SK-N-DZ (cell line): ENCODE data around the gene KCNIP1.

Source experiments
- DNase-seq: peaks from one replicate; pipeline ENCODE4 v3.0.0-alpha.2; 2015; ENCODE audit warnings: low spot score

Gene KCNIP1

GRCh38 chr5:170563824-170564567, 60.2 kb downstream of the KCNIP1 start:
- DNase-seq: no peak

GRCh38 chr5:170565072-170565471, 61.3 kb downstream of the KCNIP1 start:
- no peak for DNase-seq

- DNase-seq: no peak
Observed at GRCh38 chr5:170569101-170569500, 65.3 kb downstream of the KCNIP1 start.

GRCh38 chr5:170570476-170570875, 66.7 kb downstream of the KCNIP1 start:
- DNase-seq: no peak

- no peak for DNase-seq
Observed at GRCh38 chr5:170571281-170571731, 67.5 kb downstream of the KCNIP1 start.

- DNase-seq: no peak
Observed at GRCh38 chr5:170571875-170572852, 68.3 kb downstream of the KCNIP1 start.

- no peak for DNase-seq
Observed at GRCh38 chr5:170573114-170573513, 69.3 kb downstream of the KCNIP1 start.

- no peak for DNase-seq
Observed at GRCh38 chr5:170573660-170574059, 69.8 kb downstream of the KCNIP1 start.

GRCh38 chr5:170576602-170577535, 73.0 kb downstream of the KCNIP1 start:
- no peak for DNase-seq

GRCh38 chr5:170579601-170580000, 75.8 kb downstream of the KCNIP1 start:
- no peak for DNase-seq

- no peak for DNase-seq
Observed at GRCh38 chr5:170581211-170581610, 77.4 kb downstream of the KCNIP1 start.

- DNase-seq: no peak
Observed at GRCh38 chr5:170582644-170583330, 79.0 kb downstream of the KCNIP1 start.

GRCh38 chr5:170584003-170584402, 80.2 kb downstream of the KCNIP1 start:
- no peak for DNase-seq

GRCh38 chr5:170584450-170585058, 80.7 kb downstream of the KCNIP1 start:
- DNase-seq: no peak

- no peak for DNase-seq
Observed at GRCh38 chr5:170585273-170585948, 81.6 kb downstream of the KCNIP1 start.

- DNase-seq: no peak
Observed at GRCh38 chr5:170587808-170588207, 84.0 kb downstream of the KCNIP1 start.

- no peak for DNase-seq
Observed at GRCh38 chr5:170589643-170590042, 85.8 kb downstream of the KCNIP1 start.

GRCh38 chr5:170590566-170590965, 86.7 kb downstream of the KCNIP1 start:
- no peak for DNase-seq

- DNase-seq: no peak
Observed at GRCh38 chr5:170591054-170591453, 87.2 kb downstream of the KCNIP1 start.
